ENCODE measurements around the gene HELQ.

The HELQ gene

GRCh38 chr4:83362492-83363329 lies 92.9 kb downstream of the HELQ start:
- H3K27ac ChIP-seq (ENCODE audit: poor library complexity, severe bottlenecking), result no peak overlapping the region
- DNase-seq (ENCODE audit: low spot score), result no peak
- peak; percentile 55 for TF ChIP-seq CTCF (IDR thresholded peaks at IDR 0.05; ENCODE audit: poor library complexity, severe bottlenecking)
- peaks cover 12% of the 10 kb centered on the region for H3K4me1 ChIP-seq (ENCODE audit: insufficient read depth, poor library complexity, severe bottlenecking)
- H3K36me3 ChIP-seq (ENCODE audit: low read depth), result no peaks in the 10 kb centered on the region
- ATAC-seq (ENCODE audit: low read depth), result 0 out of 3 replicates have a peak, but pooled peaks have one; percentile 51
- H3K9me3 ChIP-seq (ENCODE audit: severe bottlenecking), result no peaks in the 10 kb centered on the region
- no peaks in the 10 kb centered on the region for H3K27me3 ChIP-seq (ENCODE audit: insufficient read depth, poor library complexity, severe bottlenecking)
- no peak overlapping the region for H3K4me3 ChIP-seq (ENCODE audit: severe bottlenecking)

DNA sequence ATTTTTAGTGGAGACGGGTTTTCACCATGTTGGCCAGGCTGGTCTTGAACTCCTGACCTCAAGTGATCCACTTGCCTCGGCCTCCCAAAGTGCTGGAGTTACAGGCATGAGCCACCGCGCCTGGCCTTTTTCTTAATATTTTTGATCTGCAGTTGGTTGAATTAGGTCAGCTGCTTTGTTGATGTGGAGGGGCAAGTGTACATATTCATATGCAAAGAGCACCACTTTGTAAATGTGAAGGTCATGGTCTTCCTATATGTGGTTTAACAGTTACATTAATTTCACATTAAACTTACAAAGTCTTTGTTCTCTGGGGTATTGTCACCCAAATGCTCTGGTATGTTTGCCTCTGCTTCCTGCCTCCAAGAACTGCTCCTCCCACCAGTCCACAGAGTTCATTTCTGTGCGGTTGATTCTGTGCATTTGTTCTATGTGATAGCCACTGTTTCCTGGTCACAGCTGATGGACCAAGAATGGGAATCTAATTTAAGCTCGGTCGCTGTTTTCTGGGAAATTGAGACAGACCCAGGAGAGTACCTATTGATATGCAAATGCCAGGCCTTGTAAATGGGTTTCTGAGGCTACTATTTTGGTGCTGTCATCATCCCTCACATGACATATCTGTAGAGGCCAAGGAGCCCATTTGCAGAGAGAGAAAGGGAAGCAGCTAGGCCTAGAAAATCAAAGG lies 94.1 kb downstream of the HELQ start:
- H3K9me3 ChIP-seq (ENCODE audit: severe bottlenecking), result no peaks in the 10 kb centered on the region
- no peak for ATAC-seq (ENCODE audit: low read depth)
- H3K36me3 ChIP-seq (ENCODE audit: low read depth), result no peaks in the 10 kb centered on the region
- H3K27me3 ChIP-seq (ENCODE audit: insufficient read depth, poor library complexity, severe bottlenecking), result no peaks in the 10 kb centered on the region
- no peak for TF ChIP-seq CTCF (IDR thresholded peaks at IDR 0.05; ENCODE audit: poor library complexity, severe bottlenecking)
- DNase-seq (ENCODE audit: low spot score), result no peak
- peaks cover 24% of the 10 kb centered on the region for H3K4me1 ChIP-seq (ENCODE audit: insufficient read depth, poor library complexity, severe bottlenecking)
- H3K27ac ChIP-seq (ENCODE audit: poor library complexity, severe bottlenecking), result no peak overlapping the region
- H3K4me3 ChIP-seq (ENCODE audit: severe bottlenecking), result no peak overlapping the region

DNA sequence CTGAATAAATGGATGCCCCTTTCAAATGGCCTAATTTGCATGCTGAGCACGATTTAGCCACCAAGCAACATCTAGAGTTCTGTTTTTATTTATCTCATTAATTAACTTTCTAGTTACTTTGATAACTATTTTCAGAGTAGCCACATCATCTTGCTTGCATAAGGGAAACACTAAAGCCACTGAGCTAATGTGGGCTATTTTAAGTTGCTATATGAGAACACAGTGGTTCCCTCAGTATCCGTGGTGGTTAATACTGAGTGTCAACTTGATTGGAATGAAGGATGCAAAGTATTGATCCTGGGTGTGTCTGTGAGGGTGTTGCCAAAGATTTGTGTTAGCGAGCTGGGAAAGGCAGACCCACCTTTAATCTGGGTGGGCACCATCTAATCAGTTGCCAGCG lies 95.6 kb downstream of the HELQ start:
- ATAC-seq (ENCODE audit: low read depth) (no peak), DNase-seq (ENCODE audit: low spot score) (no peak)
- no peaks in the 10 kb centered on the region for H3K9me3 ChIP-seq (ENCODE audit: severe bottlenecking)
- no peaks in the 10 kb centered on the region for H3K27me3 ChIP-seq (ENCODE audit: insufficient read depth, poor library complexity, severe bottlenecking)
- no peaks in the 10 kb centered on the region for H3K36me3 ChIP-seq (ENCODE audit: low read depth)
- H3K27ac ChIP-seq (ENCODE audit: poor library complexity, severe bottlenecking), result no peak overlapping the region
- no peak overlapping the region for H3K4me3 ChIP-seq (ENCODE audit: severe bottlenecking)
- peaks cover 26% of the 10 kb centered on the region for H3K4me1 ChIP-seq (ENCODE audit: insufficient read depth, poor library complexity, severe bottlenecking)
- no peak for TF ChIP-seq CTCF (IDR thresholded peaks at IDR 0.05; ENCODE audit: poor library complexity, severe bottlenecking)

DNA sequence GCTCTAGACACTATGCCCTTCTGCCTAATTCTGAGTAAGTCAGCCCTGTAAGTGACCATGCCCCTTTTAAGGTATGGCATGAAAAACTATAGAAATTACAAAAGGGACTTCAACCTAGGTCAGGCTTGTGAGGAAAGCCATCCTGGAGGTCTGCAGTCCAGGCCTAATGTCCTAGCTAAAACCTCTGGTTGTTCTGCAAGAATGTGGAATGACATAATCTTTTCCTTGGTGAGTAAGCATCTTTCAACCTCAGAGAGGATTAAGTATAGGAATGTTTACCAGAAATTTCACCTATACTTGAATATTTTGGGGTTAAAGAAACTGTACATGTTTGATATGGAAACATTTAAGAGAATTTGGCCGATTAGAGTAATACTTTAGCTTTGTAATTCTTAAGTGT lies 97.2 kb downstream of the HELQ start:
- no peaks in the 10 kb centered on the region for H3K9me3 ChIP-seq (ENCODE audit: severe bottlenecking)
- H3K27me3 ChIP-seq (ENCODE audit: insufficient read depth, poor library complexity, severe bottlenecking), result no peaks in the 10 kb centered on the region
- ATAC-seq (ENCODE audit: low read depth) (peak; percentile 87), DNase-seq (ENCODE audit: low spot score) (no peak)
- peaks cover 26% of the 10 kb centered on the region for H3K4me1 ChIP-seq (ENCODE audit: insufficient read depth, poor library complexity, severe bottlenecking)
- no peak for TF ChIP-seq CTCF (IDR thresholded peaks at IDR 0.05; ENCODE audit: poor library complexity, severe bottlenecking)
- peak overlapping the region; percentile 73 for H3K27ac ChIP-seq (ENCODE audit: poor library complexity, severe bottlenecking)
- H3K36me3 ChIP-seq (ENCODE audit: low read depth), result no peaks in the 10 kb centered on the region
- no peak overlapping the region for H3K4me3 ChIP-seq (ENCODE audit: severe bottlenecking)
